NCI-H524 (cell line): ENCODE data around the gene METAP1.
"Not testable (repeated sequence)": the region's sequence is repeated elsewhere in the genome, so short reads cannot be mapped to it uniquely, and the experiment has no call there.

ENCODE experiments used
- DNase-seq, 2 experiments: peaks; one replicate each; lab custom pipeline; 2025; lab: John Stamatoyannopoulos, UW

Gene METAP1

GRCh38 chr4:99059550-99059949 lies 64.0 kb downstream of the METAP1 start:
- DNase-seq = no peak

GRCh38 chr4:99061048-99061700 lies 65.7 kb downstream of the METAP1 start:
- DNase-seq = peak in 1 of 2 experiments; percentile 23

GRCh38 chr4:99062120-99062519 lies 66.6 kb downstream of the METAP1 start:
- peak; percentile 32 to 35 for DNase-seq

GRCh38 chr4:99065521-99065920 lies 70.0 kb downstream of the METAP1 start:
- DNase-seq = not testable (repeated sequence)

GRCh38 chr4:99067617-99068016 lies 72.1 kb downstream of the METAP1 start:
- DNase-seq = no peak

GRCh38 chr4:99071159-99071558 lies 75.6 kb downstream of the METAP1 start:
- DNase-seq = no peak

- no peak for DNase-seq
These were observed 79.3 kb downstream of the METAP1 start for GRCh38 chr4:99074816-99075215.

- DNase-seq = peak in 1 of 2 experiments; percentile 41
These were observed 80.9 kb downstream of the METAP1 start for GRCh38 chr4:99076292-99076976.

- DNase-seq = peak in 1 of 2 experiments; percentile 6
These were observed 81.7 kb downstream of the METAP1 start for GRCh38 chr4:99077177-99077576.

GRCh38 chr4:99078336-99078735 lies 82.8 kb downstream of the METAP1 start:
- DNase-seq = no peak

GRCh38 chr4:99078931-99079624 lies 83.6 kb downstream of the METAP1 start:
- no peak for DNase-seq

- DNase-seq = no peak
These were observed 84.2 kb downstream of the METAP1 start for GRCh38 chr4:99079625-99080295.

GRCh38 chr4:99080869-99081268 lies 85.3 kb downstream of the METAP1 start:
- DNase-seq = not testable (repeated sequence)

GRCh38 chr4:99082192-99082591 lies 86.7 kb downstream of the METAP1 start:
- no peak for DNase-seq

GRCh38 chr4:99084595-99084994 lies 89.1 kb downstream of the METAP1 start:
- DNase-seq = no peak

- DNase-seq = peak; percentile 13 to 24
These were observed 92.5 kb downstream of the METAP1 start for GRCh38 chr4:99088023-99088449.

GRCh38 chr4:99088481-99089365 lies 93.2 kb downstream of the METAP1 start, which contains the start of gene ADH5:
ADH5 (minus strand) TSS chr4:99088788; CDS start chr4:99088700, 88 bp downstream.
- peak; percentile 28 to 61 for DNase-seq

GRCh38 chr4:99090481-99091215 lies 95.1 kb downstream of the METAP1 start:
- no peak for DNase-seq

- DNase-seq = no peak
These were observed 95.7 kb downstream of the METAP1 start for GRCh38 chr4:99091216-99091575.

GRCh38 chr4:99091841-99092240 lies 96.3 kb downstream of the METAP1 start:
- not testable (repeated sequence) for DNase-seq

GRCh38 chr4:99099311-99099710 lies 103.8 kb downstream of the METAP1 start:
- DNase-seq = no peak
